Measurements from ENCODE around the gene GRM3.

Gene GRM3

GRCh38 chr7:86692755-86693154, 49.0 kb downstream of the GRM3 start:
- no peak for DNase-seq (ENCODE audit: low spot score)

DNA sequence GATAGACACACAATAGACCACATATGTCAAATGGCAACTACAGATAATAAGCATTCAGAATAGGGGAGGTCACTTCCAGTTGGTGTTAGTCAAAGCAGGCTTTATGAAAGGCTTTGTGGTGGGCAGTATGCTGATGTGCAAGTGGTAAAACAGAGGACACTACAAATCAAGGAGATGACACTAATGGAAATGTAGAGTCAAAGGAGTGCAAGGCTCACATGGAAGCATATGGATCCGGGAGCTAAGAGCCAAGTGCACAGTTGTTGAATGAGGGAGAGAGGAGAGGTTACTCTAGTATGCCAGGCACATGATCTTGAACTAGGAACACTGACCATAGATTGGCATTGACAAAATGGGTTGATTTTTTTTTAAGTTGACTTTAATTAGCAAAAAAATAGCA, 62.7 kb downstream of the GRM3 start:
- no peak for DNase-seq (ENCODE audit: low spot score)

DNA sequence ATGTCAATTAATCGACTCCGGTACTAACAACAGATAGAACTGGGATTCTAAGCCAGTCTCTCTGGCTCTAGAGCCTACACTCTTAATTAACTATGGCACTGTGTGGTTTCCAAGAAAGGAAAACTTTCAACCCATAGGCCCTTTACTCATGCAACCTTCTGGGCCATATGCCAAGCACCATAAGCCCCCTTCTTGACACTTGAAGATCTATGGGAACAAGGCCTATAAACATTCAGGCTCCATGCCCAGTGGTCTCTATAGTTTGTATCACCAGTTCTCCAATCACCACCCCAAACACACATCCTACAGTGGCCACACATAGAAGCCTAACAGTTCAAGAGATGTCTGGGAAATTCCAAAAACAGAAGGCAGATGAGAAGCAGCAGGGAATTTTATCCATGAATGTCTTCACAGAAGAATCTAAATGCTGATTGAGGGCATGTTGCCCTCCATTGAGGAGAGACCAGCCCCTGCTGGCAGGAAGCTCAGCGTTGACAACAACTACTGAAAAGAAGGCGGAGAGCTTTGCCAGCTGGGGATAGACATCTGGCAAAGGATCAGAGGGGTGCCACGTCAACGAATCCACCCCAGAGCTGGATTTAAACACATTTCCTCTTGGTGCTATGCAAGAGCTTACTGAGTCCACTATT, 64.4 kb downstream of the GRM3 start:
- DNase-seq (ENCODE audit: low spot score) = no peak

DNA sequence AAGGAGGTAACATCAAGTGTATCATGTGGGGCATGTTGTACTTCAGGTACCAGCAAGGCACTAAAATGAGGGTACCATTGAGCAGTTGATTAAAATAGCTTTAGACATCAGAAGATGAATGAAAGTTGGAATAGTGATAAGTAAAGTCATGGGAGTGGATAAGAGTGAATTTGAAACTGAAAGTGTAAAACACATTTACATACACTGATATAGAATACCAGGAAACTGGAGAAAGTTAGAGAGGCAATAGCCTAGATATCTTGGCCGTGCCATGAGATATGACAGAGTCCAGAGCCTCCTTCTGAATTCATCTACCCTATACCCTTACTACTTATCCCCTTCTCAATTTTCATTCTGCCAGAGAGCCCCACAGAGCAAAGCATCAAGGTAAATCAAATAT, 76.6 kb downstream of the GRM3 start:
- no peak for DNase-seq (ENCODE audit: low spot score)

- DNase-seq (ENCODE audit: low spot score) = no peak
These were observed 90.1 kb downstream of the GRM3 start for GRCh38 chr7:86733783-86734182.

DNA sequence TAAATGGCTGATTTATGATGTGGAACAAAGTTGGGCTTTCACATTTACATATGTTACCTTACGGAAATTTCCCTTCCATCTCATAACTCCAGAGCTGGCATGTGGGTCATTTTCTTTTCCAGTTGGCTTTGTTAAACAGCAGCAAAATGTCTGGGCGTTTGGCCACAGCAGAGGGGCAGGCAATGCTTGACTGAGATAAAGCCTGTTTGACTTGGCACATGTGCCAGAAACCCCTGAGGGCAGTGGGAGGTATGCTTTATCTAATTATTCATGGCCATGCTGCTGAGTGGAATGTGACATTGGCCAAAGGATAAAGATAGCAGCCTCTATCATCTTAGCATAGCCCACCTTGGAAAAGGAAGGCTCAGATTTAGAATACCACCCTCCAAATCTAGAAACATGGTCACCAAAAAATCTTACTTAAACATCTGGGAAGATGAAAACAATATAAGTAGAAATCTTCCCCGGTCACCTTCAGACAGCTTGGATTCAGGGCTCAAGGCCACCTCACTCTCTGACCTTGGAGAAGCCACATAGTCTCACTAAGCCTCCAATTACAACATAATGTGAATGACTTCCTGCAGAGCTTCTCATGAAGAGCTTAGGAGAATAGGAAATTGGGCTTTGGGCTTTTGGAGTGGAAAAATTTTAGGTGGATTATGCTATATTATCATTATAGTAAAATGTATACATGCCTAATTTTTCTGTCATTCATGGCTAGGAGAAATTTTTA, 101.5 kb downstream of the GRM3 start:
- DNase-seq (ENCODE audit: low spot score) = no peak

DNA sequence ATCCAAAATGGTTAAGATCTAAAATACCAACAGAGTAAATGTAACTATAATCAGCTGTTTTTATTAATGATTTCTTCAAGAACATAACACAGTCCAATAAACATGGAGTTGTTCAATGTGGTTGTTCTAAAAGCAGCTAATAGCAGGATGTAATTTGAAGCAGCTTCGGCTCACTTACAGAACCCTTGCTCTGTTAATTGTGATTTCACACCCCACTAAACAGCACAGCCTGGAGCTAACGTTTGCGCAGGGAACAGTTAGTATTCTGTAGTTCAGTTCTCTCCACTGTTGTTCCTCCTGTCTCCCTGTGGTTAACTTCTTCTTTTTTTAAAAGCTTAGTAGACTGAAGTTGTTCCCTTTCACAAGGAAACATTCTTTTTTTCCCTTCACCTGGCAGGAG, 104.0 kb downstream of the GRM3 start:
- no peak for DNase-seq (ENCODE audit: low spot score)

DNA sequence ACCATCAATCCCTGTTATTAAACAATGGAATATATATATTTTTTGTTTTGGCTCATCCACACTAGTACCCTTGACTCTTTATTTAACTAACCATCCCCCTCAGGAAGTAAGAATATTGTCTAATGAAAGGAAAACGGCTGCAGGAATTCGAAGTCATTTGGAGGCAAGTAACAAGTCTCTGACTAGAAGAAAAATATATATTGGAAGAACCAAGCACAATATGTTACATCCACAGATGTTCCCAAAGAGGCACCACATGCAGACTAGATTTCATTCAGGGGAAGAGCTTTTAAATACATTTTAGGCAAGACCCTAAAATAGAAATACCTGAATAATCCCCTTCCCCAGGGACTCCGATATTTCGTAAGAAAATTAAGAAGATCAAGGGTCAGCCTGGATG, 104.5 kb downstream of the GRM3 start:
- DNase-seq (ENCODE audit: low spot score) = no peak

DNA sequence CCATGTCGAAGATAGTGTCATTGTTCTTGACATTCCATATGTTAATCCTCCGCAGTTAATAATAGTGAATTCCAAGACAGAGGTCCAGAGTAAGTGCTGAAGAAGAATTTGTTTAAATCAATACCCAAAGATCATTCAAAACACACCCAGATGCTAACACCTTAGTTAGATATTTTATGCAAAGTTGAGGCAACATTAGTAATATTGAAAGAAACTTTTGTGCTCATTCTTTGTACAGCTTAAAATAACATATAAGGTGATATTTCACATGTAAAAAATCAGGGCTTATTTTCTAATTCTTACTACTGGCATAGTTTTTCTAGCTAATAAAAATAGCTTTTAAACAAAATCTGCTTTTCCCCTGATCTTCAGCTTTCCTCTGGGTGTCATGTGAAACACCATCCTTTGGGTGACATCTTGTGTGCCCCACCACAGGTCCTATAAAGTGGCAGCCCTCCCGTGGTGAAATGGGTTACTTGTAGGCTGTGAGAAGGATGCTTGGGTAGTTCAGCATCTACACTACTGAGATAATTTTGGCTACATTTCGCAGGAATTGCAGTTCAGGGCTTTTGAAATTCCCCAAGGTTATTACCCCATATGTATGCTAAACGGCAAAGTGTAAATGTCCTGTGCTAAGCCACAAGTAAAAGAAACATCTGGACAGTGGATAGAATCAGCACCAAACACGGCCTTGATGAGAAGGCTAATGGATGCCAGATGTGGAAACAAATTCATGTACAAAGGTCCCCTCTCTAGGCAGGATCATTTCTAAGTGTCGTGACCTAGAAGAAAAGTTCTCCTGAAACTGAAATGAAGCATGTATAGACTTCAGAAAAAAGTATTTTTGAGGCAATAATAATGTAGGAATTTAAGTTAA, 105.4 kb downstream of the GRM3 start:
- no peak for DNase-seq (ENCODE audit: low spot score)

- DNase-seq (ENCODE audit: low spot score) = no peak
These were observed 106.3 kb downstream of the GRM3 start for GRCh38 chr7:86749741-86750665.

GRCh38 chr7:86760236-86760635, 116.5 kb downstream of the GRM3 start:
- no peak for DNase-seq (ENCODE audit: low spot score)

DNA sequence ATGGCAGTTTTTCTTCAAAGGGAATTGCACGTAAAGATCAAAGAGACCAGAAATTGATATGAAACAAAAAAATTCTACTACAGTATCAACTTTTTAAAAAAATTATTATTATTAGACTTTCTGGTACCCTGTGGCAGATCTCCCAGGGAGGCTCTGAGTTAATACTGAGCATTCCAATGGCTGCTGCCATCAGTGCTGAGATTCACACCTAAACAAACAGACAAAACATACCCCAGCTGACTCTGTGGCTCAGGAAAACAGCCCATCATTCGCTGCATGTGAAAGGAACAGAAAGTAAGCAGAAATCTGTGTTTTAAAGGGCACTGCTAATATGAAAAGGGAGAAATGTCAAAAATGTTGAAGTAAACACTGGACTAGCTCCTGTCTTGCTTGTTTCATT, 118.4 kb downstream of the GRM3 start:
- no peak for DNase-seq (ENCODE audit: low spot score)

DNA sequence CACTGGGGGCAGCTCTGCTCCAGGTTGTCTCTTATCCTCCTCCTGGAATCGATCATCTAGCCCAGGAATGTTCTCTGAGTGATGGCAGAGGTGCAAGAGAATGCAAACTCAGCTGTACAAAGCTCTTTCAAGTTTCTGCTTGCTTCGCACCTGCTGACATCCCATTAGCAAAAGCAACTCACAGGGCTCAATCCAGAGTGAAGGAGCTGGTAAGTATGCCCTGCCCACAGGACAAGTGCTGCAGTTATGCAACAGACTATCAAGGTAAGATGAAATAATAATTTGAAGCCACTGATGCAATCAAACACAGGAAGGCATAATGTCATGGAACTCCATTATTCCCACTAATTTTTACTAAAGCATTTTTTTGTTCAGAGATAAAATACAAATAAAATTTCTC, 122.2 kb downstream of the GRM3 start:
- no peak for DNase-seq (ENCODE audit: low spot score)

DNA sequence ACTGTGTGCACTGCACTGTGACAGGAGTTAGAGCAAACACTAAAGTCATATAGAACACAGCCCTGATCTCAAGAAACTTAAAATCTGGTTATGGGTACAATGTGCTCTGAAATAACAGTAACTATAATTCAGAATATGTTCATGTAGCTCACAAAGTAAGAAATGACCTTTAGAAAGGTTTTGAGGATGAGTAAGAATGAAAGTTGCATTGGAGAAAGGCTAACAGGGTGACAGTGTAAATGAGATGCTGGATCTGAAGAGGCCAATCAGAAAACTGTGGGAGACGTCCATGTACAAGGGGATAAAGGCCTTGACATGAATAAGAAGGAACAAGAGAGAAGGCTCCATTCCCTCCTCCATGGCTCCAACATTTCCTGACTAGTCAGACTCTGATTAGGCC, 124.7 kb downstream of the GRM3 start:
- no peak for DNase-seq (ENCODE audit: low spot score)

DNA sequence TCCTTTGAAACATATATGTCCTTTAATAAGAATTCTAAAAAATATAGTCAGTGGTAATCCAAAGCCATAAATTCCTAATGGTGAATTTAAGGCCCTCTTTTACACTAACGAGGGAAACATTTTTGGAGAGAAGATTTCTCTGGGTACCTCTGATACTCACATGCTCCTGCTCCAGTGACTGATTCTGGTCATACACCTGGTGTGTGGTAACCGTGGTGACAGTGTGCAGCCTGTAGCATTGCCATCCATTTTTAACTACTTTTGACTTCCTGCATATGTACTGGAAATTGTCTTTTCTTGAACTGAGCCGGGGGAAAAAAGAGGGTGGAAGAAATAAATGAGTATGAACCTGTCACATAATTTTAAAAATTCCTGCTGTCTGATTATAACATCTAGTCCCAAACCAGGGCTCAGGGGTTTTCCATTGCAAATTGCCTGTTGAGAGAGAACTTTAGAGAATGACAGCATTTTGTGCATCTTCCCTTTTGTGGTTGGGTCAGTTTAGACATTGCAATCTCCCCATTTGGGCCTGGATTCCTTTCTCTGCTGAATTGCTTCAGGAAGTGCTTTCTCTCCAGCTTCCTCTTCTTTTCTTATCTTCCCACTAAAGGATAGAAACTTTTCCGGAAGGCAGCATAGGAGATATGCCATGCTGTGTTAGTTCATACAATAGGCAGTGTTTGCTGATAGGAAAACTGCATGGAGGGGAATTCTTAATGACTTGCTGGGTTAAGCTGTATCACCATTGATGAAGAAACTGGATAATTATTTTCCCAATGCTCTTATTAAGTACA, 125.5 kb downstream of the GRM3 start:
- DNase-seq (ENCODE audit: low spot score) = no peak

DNA sequence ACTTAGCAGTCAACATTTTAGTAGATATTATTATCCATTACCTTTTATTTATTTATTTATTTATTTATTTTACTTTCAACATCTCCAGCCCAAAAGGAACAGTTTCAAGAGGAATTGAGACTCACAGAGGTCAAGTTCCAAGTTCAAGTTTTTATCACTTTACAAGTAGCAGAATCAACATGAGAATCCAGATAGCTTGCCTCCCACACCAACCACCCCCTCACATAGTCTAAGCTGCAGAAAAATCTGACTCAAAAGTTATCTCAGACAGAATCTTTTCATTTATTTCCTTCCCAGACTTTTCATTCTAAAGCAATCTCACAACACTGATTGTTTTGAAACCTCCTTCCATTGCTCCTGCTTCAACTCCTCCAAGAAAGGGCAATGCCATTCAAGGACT, 129.6 kb downstream of the GRM3 start:
- DNase-seq (ENCODE audit: low spot score) = no peak

- no peak for DNase-seq (ENCODE audit: low spot score)
These were observed 131.5 kb downstream of the GRM3 start for GRCh38 chr7:86775203-86775602.

- DNase-seq (ENCODE audit: low spot score) = no peak
These were observed 132.4 kb downstream of the GRM3 start for GRCh38 chr7:86776136-86776535.

GRCh38 chr7:86778271-86778670, 134.6 kb downstream of the GRM3 start:
- DNase-seq (ENCODE audit: low spot score) = no peak

DNA sequence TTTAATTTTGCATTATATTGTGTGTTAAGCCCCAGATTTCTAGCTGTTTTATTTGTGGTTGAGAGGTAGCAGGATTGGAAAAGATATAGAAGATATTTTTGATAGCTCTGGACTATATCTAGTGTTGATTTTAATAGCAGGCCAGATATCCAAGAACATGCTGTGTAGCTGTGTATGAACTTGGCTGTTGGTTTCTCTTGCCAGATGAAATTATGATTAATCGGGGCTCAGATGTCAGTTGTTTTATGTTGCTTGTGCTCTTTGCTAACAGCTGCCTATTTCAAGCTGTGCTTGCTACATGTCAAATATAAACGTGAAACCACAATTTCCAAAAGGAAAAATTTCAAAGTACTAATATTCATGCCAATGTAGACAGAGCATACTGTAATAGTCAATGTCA, 141.1 kb downstream of the GRM3 start:
- DNase-seq (ENCODE audit: low spot score) = no peak

GRCh38 chr7:86785641-86786040, 141.9 kb downstream of the GRM3 start:
- no peak for DNase-seq (ENCODE audit: low spot score)
